B cell (primary cell): ENCODE measurements around the gene MCM7. TPM values are rescaled to one million over a fixed set of nuclear protein-coding genes. Genes with fewer than 3 reads are reported as not detected.

ENCODE experiments used
- ATAC-seq: fragments of 200-7000 bp; cut with Tn5 transposase; one replicate; pipeline ENCODE4 v1.10.0; 2021; ENCODE audit warnings: low read depth, mild to moderate bottlenecking, moderate number of reproducible peaks, moderate library complexity
- CTCF ChIA-PET: fragments of 350-600 bp; sonication (Branson Sonifier 250); formaldehyde crosslinking; loops from one replicate; lab custom pipeline; 2021; ENCODE audit warnings: antibody characterized with exemption, inconsistent platforms; lab: Charles Lee
- POLR2A ChIA-PET: fragments of 350-600 bp; sonication (Branson Sonifier 250); formaldehyde crosslinking; loops from one replicate; lab custom pipeline; 2021; ENCODE audit warnings: antibody characterized with exemption; lab: Charles Lee
- DNase-seq: peaks from one replicate; pipeline ENCODE4 v3.0.0; 2013
- H2AFZ ChIP-seq: 2 replicates; pipeline ENCODE4 v1.6.1; 2012; ENCODE audit warnings: mild to moderate bottlenecking, low read depth, low read length; ENCODE audit not compliant: insufficient read depth, poor library complexity, severe bottlenecking
- H3K27ac ChIP-seq, 2 donors: 1 replicate in 1 of 2; 2 replicates in 1 of 2; pipeline ENCODE4 v1.5.1; 2012 to 2013; ENCODE audit warnings: low read length in 2 of 2, mild to moderate bottlenecking in 2 of 2, moderate library complexity in 1 of 2
- H3K27me3 ChIP-seq, 4 experiments: fragments of 200-600 bp in 1 of 4; sonication (generic) in 1 of 4; replicated peaks in 1 of 4; 1 replicate in 2 of 4; 2 replicates in 2 of 4; pipeline versions ENCODE4 v1.6.1 to v1.7.0; 2013 to 2016; ENCODE audit warnings: low read length in 3 of 4, mild to moderate bottlenecking in 2 of 4, mixed read lengths in 1 of 4, moderate library complexity in 1 of 4; ENCODE audit not compliant: insufficient read depth in 4 of 4, control insufficient read depth in 3 of 4; ENCODE audit errors: control extremely low read depth in 1 of 4
- H3K36me3 ChIP-seq, 2 experiments: replicated peaks in 1 of 2; 1 replicate in 1 of 2; 2 replicates in 1 of 2; pipeline versions ENCODE4 v1.6.1 to v1.7.1; 2013; ENCODE audit warnings: low read length in 1 of 2; ENCODE audit not compliant: insufficient read depth in 2 of 2, control insufficient read depth in 1 of 2; ENCODE audit errors: control extremely low read depth in 1 of 2, extremely low read depth in 1 of 2
- H3K4me1 ChIP-seq, 2 donors: fragments of 200-600 bp in 1 of 2; sonication (generic) in 1 of 2; 1 replicate in 1 of 2; 2 replicates in 1 of 2; pipeline versions ENCODE4 v1.5.1 to v1.6.1; 2013 to 2017; ENCODE audit warnings: low read length in 2 of 2; ENCODE audit not compliant: control insufficient read depth in 2 of 2, insufficient read depth in 2 of 2
- H3K4me2 ChIP-seq: replicated peaks from 2 replicates; pipeline ENCODE3; 2012; ENCODE audit warnings: mild to moderate bottlenecking, low read depth, low read length; ENCODE audit not compliant: poor library complexity, severe bottlenecking
- H3K4me3 ChIP-seq, 5 experiments: fragments of 200-600 bp in 1 of 5; sonication (generic) in 1 of 5; 1 replicate in 3 of 5; 2 replicates in 2 of 5; pipeline versions ENCODE4 v1.5.1 to v1.7.0; 2011 to 2016; ENCODE audit warnings: low read length in 4 of 5, mild to moderate bottlenecking in 4 of 5, low read depth in 2 of 5, control low read depth in 1 of 5, moderate library complexity in 1 of 5; ENCODE audit not compliant: insufficient read depth in 1 of 5; ENCODE audit errors: control extremely low read depth in 1 of 5, extremely low read depth in 1 of 5
- H3K79me2 ChIP-seq: fragments of 200-600 bp; sonication (generic); one replicate; pipeline ENCODE4 v1.6.0; 2016; ENCODE audit warnings: low read length; ENCODE audit not compliant: control insufficient read depth, insufficient read depth
- H3K9ac ChIP-seq: fragments of 200-600 bp; sonication (generic); 2 replicates; pipeline ENCODE4 v1.6.1; 2017; ENCODE audit warnings: mild to moderate bottlenecking, low read length, moderate library complexity
- H3K9me3 ChIP-seq, 3 donors: one replicate each; pipeline versions ENCODE4 v1.6.1 to v1.7.1; 2013; ENCODE audit warnings: low read length in 2 of 3; ENCODE audit not compliant: control insufficient read depth in 2 of 3, insufficient read depth in 1 of 3; ENCODE audit errors: control extremely low read depth in 1 of 3
- H4K20me1 ChIP-seq: 2 replicates; pipeline ENCODE4 v1.6.0; 2012; ENCODE audit warnings: mild to moderate bottlenecking, low read length; ENCODE audit not compliant: insufficient read depth, control insufficient read depth, poor library complexity, severe bottlenecking
- H3K27ac Mint-ChIP-seq: one replicate; pipeline ENCODE4 v1.8.0; 2021; ENCODE audit warnings: mixed read lengths
- H3K27me3 Mint-ChIP-seq: one replicate; pipeline ENCODE4 v1.8.0; 2021; ENCODE audit warnings: mixed read lengths
- H3K4me1 Mint-ChIP-seq: one replicate; pipeline ENCODE4 v1.8.0; 2021; ENCODE audit warnings: mixed read lengths
- H3K4me3 Mint-ChIP-seq: one replicate; pipeline ENCODE4 v1.8.0; 2021; ENCODE audit warnings: mixed read lengths
- H3K9me3 Mint-ChIP-seq: one replicate; pipeline ENCODE4 v1.8.0; 2022; ENCODE audit warnings: mixed read lengths; ENCODE audit not compliant: insufficient read depth
- EZH2 ChIP-seq: IDR thresholded peaks from 2 replicates; pipeline ENCODE4 v1.6.1; 2012; ENCODE audit warnings: borderline replicate concordance, low read depth, mild to moderate bottlenecking, moderate library complexity, low read length; ENCODE audit not compliant: insufficient read depth, poor library complexity, severe bottlenecking
- WGBS: methylation state at CpG from one replicate; pipeline ENCODE4 v1.1.5; 2013; ENCODE audit warnings: missing lambda C conversion rate; ENCODE audit not compliant: insufficient coverage; 5-methylcytosine and 5-hydroxymethylcytosine counted together
- intact Hi-C: fragments of 100-400 bp; cut with micrococcal nuclease; formaldehyde crosslinking; loops from one replicate; pipeline ENCODE4 v1.10.0; 2022
- polyA plus RNA-seq: library from polyadenylated mRNA; depleted of rRNA; stranded (reverse); fragments of >200 nt; gene quantifications from 2 replicates; pipeline ENCODE4 v1.2.3, GENCODE V29; 2012
- total RNA-seq, 2 donors: library from RNA; stranded (reverse); fragments of 120-200 nt in 1 of 2; gene quantifications; 1 replicate in 1 of 2; 2 replicates in 1 of 2; pipeline versions ENCODE4 v1.2.3 to v1.2.4, GENCODE V29; 2013 to 2022
- TF ChIP-seq, protein P1 (sequence below): fragments of 200-600 bp; IDR thresholded peaks from one replicate; pipeline ENCODE4 v1.8.0; 2022; ENCODE audit warnings: antibody characterized with exemption, mild to moderate bottlenecking

Gene MCM7
- total and polyA plus RNA-seq, 2 donors (not counting 1 experiment from before 2014, with no cell fraction given): 154 to 171 TPM

DNA sequence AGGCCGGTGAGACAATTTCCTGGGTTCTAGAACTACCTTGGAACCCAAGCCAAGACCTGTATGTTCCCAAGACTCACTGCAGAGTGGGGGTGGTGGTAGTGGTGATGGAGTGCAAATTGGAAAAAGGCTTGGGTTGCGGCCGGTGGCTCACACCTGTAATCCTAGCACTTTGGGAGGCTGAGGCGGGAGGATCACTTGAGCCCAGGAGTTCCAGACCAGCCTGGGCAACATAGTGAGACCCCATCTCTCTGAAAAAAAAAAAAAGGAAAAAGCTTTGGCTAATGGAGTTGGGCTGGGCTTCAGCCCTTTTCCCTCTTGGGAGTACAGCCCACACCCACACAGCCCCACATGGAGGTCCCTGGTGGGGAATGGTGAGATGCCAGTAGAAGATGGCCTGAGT lies 4.3 kb upstream of the MCM7 start:
- TF ChIP-seq, protein P1, sequence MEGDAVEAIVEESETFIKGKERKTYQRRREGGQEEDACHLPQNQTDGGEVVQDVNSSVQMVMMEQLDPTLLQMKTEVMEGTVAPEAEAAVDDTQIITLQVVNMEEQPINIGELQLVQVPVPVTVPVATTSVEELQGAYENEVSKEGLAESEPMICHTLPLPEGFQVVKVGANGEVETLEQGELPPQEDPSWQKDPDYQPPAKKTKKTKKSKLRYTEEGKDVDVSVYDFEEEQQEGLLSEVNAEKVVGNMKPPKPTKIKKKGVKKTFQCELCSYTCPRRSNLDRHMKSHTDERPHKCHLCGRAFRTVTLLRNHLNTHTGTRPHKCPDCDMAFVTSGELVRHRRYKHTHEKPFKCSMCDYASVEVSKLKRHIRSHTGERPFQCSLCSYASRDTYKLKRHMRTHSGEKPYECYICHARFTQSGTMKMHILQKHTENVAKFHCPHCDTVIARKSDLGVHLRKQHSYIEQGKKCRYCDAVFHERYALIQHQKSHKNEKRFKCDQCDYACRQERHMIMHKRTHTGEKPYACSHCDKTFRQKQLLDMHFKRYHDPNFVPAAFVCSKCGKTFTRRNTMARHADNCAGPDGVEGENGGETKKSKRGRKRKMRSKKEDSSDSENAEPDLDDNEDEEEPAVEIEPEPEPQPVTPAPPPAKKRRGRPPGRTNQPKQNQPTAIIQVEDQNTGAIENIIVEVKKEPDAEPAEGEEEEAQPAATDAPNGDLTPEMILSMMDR: no peak
- TF ChIP-seq EZH2: no peak
- ChIA-PET CTCF (no interaction called here), POLR2A (interaction anchor here (0.7 kb wide), 1 partner anchor 8 kb away, joined by 3 read pairs; no protein-coding TSS in a partner anchor)
- Histone ChIP-seq H3K4me1 (peaks cover 4 to 9% of the 10 kb centered on the region in 2 donors), H3K9ac (no peak overlapping the region), H3K36me3 (peaks cover 0 to 26% of the 10 kb centered on the region in 2 experiments), H3K4me3 (no peak overlapping the region), H4K20me1 (no peaks in the 10 kb centered on the region), H3K4me2 (no peak overlapping the region), H2AFZ (no peak overlapping the region), H3K79me2 (peaks cover 4% of the 10 kb centered on the region), H3K27ac (no peak overlapping the region), H3K9me3 (no peaks in the 10 kb centered on the region), H3K27me3 (no peaks in the 10 kb centered on the region)
- no peaks in the 10 kb centered on the region for H3K9me3 Mint-ChIP-seq
- DNase-seq (no peak), ATAC-seq (no peak)
- H3K27me3 Mint-ChIP-seq: no peaks in the 10 kb centered on the region
- no peak overlapping the region for H3K4me3 Mint-ChIP-seq
- intact Hi-C loops: no loop called here
- no peak overlapping the region for H3K27ac Mint-ChIP-seq
- H3K4me1 Mint-ChIP-seq: peaks cover 10% of the 10 kb centered on the region
- no CpG with 5 or more reads among the region's 4 CpGs for WGBS

DNA sequence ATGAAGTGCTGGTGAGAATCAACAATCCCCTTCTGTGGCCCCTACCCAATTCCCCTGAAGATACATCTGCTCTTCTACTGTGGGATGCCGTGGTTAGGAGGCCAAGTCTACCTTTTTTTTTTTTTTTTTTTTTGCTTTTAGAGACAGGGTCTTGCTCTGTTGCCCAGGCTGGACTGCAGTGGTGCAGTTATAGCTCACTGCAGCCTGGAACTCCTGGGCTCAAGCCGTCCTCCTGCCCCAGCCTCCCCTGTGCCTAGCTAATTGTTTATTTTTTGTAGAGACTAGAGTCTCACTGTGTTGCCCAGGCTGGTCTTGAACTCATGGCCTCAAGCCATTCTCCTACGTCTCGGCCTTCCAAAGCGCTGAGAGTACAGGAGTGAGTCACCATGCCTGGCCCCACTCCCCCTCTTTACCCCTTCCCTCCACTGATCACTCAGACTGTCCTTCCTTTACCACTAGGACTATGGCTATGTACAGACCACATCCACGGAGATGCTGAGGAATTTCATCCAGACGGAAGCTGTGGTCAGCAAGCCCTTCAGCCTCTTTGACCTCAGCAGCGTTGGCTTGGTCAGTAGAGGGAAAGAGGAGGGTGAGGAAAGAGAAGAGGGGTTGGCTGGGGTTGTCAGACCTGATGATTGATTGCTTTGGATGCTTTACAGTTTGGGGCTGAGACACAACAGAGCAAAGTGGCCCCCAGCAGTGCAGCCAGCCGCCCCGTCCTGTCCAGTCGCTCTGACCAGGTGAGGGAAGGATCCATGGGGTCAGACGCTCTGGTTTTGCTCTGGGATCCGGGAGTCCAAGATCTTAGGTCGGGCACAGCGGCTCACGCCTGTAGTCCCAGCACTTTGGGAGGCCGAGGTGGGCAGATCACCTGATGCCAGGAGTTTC lies 2.0 kb upstream of the MCM7 start:
- Mint-ChIP-seq H3K27me3 (no peaks in the 10 kb centered on the region), H3K27ac (no peak overlapping the region), H3K9me3 (no peaks in the 10 kb centered on the region), H3K4me1 (peaks cover 30% of the 10 kb centered on the region), H3K4me3 (peak overlapping the region; percentile 83)
- H3K9ac ChIP-seq: no peak overlapping the region
- H2AFZ ChIP-seq: no peak overlapping the region
- H4K20me1 ChIP-seq: peaks cover 10% of the 10 kb centered on the region
- no peak for DNase-seq
- 96% methylated on average over 15 of the region's 17 CpGs for WGBS
- intact Hi-C loops: no loop called here
- peaks cover under 1 to 29% of the 10 kb centered on the region in 2 experiments for H3K36me3 ChIP-seq
- peaks cover 25% of the 10 kb centered on the region for H3K79me2 ChIP-seq
- peaks cover 13 to 24% of the 10 kb centered on the region in 2 donors for H3K4me1 ChIP-seq
- ChIA-PET CTCF (interaction anchor here (0.7 to 5.3 kb wide), 4 partner anchors 13 to 28 kb away, joined by 3 to 43 read pairs (median 16); partner anchors contain the start of genes CNPY4 and MBLAC1), POLR2A (no interaction called here)
- H3K9me3 ChIP-seq: no peaks in the 10 kb centered on the region
- no peak for ATAC-seq
- no peak overlapping the region for H3K27ac ChIP-seq
- no peaks in the 10 kb centered on the region for H3K27me3 ChIP-seq
- no peak overlapping the region for H3K4me3 ChIP-seq
- no peak overlapping the region for H3K4me2 ChIP-seq
- TF ChIP-seq, protein P1: no peak
- no peak for TF ChIP-seq EZH2
